ENCODE results near the gene ANKRD35. TPM values are rescaled to one million over a fixed set of nuclear protein-coding genes. Genes with fewer than 3 reads are reported as not detected.
"Not testable (repeated sequence)": the region's sequence is repeated elsewhere in the genome, so short reads cannot be mapped to it uniquely, and the experiment has no call there.

ANKRD35 gene
- total RNA-seq, 1 donor, result 0.27 TPM

- DNase-seq (ENCODE audit: low read depth in 2 of 3, low spot score in 2 of 3), result peak; percentile 33 to 77 (median 73)
Measured at GRCh38 chr1:145859491-145860023, 26.1 kb downstream of the ANKRD35 start.

DNA sequence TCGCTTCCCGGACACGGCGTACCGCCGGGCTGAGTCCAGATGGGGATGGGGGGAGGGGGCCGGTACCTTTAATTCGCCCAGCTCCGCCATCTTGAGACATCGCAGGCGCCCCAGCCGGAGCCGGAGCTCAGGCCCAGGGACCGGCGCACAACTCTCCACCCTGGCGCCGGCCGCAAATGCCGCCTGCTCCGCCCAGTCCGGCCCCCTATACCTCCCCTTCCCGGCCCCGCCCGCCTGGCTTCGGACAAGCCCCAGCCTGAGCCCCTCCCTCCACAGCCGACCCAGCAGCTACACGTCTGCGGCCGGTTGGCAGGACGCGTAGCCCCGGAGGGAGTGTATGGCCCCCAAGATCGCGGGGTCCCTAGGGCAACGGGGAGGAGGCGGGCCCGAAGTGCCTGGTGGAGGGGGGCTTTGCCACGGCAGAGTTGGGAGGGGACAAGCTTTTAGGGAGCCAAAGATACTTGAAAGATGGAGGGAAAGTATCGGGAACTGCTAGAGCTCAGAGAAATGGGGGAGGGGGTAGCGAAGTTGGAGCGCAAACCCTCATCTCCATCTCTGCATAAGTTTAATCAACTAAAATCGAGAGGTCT, 26.7 kb downstream of the ANKRD35 start, which contains the start of gene PIAS3:
TSS of gene PIAS3 (minus strand) at position 181 of the 590 bp plus-strand sequence. CDS start at position 90, 91 bp downstream.
- DNase-seq (ENCODE audit: low read depth in 2 of 3, low spot score in 2 of 3), result peak; percentile 61 to 93 (median 92)

GRCh38 chr1:145858238-145858900, 27.3 kb downstream of the ANKRD35 start:
- DNase-seq (ENCODE audit: low read depth in 2 of 3, low spot score in 2 of 3), result peak in 2 of 3 donors; percentile 75 to 83

- no peak for DNase-seq (ENCODE audit: low read depth in 2 of 3, low spot score in 2 of 3)
Measured at GRCh38 chr1:145857170-145857569, 28.5 kb downstream of the ANKRD35 start.

DNA sequence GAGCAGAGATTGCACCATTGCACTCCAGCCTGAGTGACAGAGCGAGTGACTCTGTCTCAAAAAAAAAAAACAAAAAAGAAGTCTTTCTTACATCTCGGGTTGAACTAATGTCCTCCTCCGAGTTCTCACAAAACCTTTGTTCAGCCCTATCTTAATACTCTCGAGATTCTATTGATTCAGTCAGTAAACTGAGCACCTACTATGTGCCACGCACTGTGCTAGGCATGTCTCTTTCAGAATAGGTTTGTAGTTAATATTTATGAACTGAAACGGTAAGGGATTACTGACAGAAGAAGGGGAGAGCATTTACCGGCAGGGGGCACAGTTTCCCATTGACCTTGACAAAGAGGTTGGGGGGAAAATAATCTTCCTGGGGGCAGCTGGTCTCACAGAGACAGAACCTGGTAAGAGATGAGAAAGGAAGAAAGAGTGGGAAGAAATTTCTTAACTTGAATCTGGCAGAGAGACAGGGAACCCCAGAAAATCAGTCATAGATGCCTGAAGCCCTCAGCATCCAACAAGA, 30.2 kb downstream of the ANKRD35 start:
- DNase-seq (ENCODE audit: low read depth in 2 of 3, low spot score in 2 of 3), result no peak

- DNase-seq (ENCODE audit: low read depth in 2 of 3, low spot score in 2 of 3), result peak in 1 of 3 donors; percentile 31
Measured at GRCh38 chr1:145849356-145850160, 36.1 kb downstream of the ANKRD35 start.

DNA sequence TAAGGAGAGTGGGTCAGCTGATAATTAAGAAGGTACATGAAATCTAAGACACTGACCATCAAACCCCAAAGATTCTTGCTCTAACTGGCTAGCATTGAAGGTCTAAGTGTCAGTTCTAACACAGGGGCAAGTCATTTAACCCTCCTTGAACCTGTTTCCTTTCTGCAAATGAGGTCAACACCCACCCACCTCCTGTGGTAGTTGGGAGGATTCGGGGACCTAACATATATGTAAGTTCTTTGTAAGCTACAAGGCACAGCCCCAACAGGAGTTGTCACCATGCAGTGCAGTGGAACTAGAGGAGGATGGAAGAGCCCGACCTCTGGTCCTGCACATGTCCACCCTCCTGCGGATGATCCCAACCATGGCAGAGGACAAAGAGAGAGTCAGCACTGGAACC, 37.8 kb downstream of the ANKRD35 start:
- no peak for DNase-seq (ENCODE audit: low read depth in 2 of 3, low spot score in 2 of 3)

DNA sequence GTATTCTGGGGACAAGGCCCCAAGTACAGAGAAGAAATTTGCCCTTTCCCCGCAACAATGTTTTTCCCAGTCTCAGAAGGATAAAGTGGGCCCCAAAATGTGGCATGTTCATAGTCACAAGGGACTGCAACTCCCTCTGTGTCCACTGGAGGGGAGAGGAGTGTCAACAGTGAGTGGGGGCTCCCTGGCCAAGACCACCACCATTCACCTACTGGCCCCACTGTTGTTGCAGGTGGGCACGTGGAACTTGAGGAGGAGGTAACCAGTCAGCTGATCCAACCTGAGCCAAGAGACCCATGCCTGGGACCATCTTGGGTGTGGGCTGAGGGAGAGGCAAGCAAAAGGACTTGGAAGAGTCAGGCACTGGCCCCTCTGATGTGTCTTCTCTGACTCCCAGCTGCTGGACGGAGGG, 39.5 kb downstream of the ANKRD35 start:
- DNase-seq (ENCODE audit: low read depth in 2 of 3, low spot score in 2 of 3), result peak in 2 of 3 donors; percentile 54 to 66

- peak; percentile 60 to 79 (median 76) for DNase-seq (ENCODE audit: low read depth in 2 of 3, low spot score in 2 of 3)
Measured at GRCh38 chr1:145845514-145846161, 40.0 kb downstream of the ANKRD35 start, which contains the start of gene NUDT17. NUDT17 (plus strand) TSS chr1:145845630; CDS start chr1:145845641, 11 bp downstream.

DNA sequence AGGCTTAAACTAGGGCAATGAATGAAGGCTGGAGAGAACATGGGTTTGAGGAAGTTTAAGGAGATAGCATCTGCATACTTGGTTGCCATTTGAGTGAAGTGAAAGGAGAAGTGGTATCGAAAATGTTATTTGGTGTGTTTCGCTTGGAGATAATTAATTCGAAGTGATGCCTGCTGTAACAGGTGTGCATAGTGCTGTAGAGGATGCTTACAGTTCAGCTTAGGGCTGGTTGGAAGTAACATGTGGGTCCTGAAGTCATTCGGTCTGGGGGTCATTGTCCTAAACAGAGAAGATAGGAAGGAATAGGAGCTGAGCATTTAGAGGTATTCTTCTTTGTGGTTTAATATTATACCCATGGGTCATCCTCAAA, 40.5 kb downstream of the ANKRD35 start:
- DNase-seq (ENCODE audit: low read depth in 2 of 3, low spot score in 2 of 3), result peak in 2 of 3 donors; percentile 36 to 73

- no peak for DNase-seq (ENCODE audit: low read depth in 2 of 3, low spot score in 2 of 3)
Measured at GRCh38 chr1:145843031-145843430, 42.6 kb downstream of the ANKRD35 start.

GRCh38 chr1:145837656-145838055, 48.0 kb downstream of the ANKRD35 start:
- no peak for DNase-seq (ENCODE audit: low read depth in 2 of 3, low spot score in 2 of 3)

- not testable (repeated sequence) for DNase-seq (ENCODE audit: low read depth in 2 of 3, low spot score in 2 of 3)
Measured at GRCh38 chr1:145830810-145831209, 54.9 kb downstream of the ANKRD35 start.

GRCh38 chr1:145828367-145829026, 57.2 kb downstream of the ANKRD35 start:
- DNase-seq (ENCODE audit: low read depth in 2 of 3, low spot score in 2 of 3), result no peak

DNA sequence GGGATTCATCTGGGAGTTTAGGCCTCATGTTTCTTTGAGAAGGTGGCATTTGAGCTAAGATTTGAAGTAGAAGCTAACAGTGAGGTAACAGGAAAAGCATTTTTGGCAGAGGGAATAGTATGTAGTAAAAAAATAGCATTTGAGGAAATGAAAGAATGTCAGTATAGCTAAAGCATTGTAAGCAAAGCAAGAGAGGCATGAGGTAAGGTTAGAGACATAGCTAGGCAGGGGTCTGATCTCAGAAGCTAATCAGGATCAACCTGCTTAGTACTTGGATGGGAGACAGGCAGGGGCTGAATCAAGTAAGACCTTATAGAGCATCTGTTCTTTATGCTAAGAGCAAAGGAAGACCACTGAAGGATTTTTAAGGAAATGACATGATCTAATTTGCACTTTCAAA, 57.7 kb downstream of the ANKRD35 start:
- no peak for DNase-seq (ENCODE audit: low read depth in 2 of 3, low spot score in 2 of 3)

DNA sequence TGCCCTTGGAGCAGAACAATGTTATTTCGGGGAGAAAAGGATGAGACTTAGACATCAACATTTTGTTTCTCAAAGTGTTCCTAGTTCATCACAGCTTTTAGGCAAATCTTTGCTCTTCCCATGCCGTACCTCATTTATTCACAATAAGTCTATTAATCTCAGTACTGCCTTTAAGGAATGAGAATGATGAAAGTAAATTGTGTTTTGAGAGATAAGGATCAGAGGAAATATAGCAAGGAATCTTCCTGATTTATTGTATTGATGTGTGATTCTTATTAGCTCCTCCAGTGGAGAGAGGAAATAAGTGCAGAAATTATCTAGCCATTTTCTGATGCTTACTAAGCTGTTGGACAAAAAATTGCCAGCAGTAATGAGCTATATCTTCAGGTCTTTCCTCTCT, 59.6 kb downstream of the ANKRD35 start:
- no peak for DNase-seq (ENCODE audit: low read depth in 2 of 3, low spot score in 2 of 3)

GRCh38 chr1:145824499-145824842, 61.2 kb downstream of the ANKRD35 start:
- DNase-seq (ENCODE audit: low read depth in 2 of 3, low spot score in 2 of 3), result no peak

GRCh38 chr1:145823565-145824498, 61.8 kb downstream of the ANKRD35 start, which contains the start of the genes POLR3C and RNF115:
POLR3C (plus strand) TSS chr1:145824200; CDS start chr1:145825777, 1,577 bp downstream.
RNF115 (minus strand) TSS chr1:145824095; CDS start chr1:145823873, 222 bp downstream.
- DNase-seq (ENCODE audit: low read depth in 2 of 3, low spot score in 2 of 3), result peak; percentile 69 to 94 (median 90)

Data from hematopoietic multipotent progenitor cell (in vitro differentiated cells).